Fibroblast of the aortic adventitia (primary cell): ENCODE data around the gene CDH13. TPM values are rescaled to one million over a fixed set of nuclear protein-coding genes. Genes with fewer than 3 reads are reported as not detected.

Experiments
- DNase-seq: peaks from one replicate; pipeline ENCODE4 v3.0.0-alpha.2; 2010; ENCODE audit warnings: low read depth
- H3K4me3 ChIP-seq: 2 replicates; pipeline ENCODE4 v1.5.1; 2011; ENCODE audit warnings: low read depth, mild to moderate bottlenecking, control low read depth, low read length, moderate library complexity
- total RNA-seq: library from RNA; depleted of rRNA; stranded (reverse); fragments of >200 nt; gene quantifications from 2 replicates; pipeline ENCODE4 v1.2.3, GENCODE V29; 2012; ENCODE audit warnings: low replicate concordance
- TF ChIP-seq, protein P1 (sequence below): IDR thresholded peaks from 2 replicates; pipeline ENCODE4 v1.5.1; 2011; ENCODE audit warnings: mild to moderate bottlenecking, low read length, control low read depth, inconsistent platforms; ENCODE audit not compliant: insufficient read depth

The CDH13 gene
- total RNA-seq, 1 donor: 55.7 TPM

DNA sequence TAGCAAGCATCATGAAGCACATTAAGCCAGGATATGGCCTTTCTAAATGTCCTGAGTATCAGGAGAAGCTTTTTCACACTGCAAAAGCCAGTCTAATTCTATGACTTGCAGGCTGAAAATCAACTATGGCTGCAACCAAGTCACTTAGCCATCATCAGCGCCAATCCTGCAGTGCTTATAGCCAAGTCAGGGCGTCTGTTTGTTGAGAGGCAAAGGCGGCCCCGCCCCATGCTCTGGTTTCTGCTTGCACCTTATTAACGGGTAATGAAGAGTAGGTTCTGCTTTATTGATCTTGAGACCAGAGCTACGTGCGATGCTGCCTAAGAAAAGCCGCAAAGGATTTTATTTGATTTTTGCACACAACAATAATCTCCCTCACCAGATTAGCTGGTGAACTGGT, 88.4 kb downstream of the CDH13 start:
- TF ChIP-seq, protein P1, sequence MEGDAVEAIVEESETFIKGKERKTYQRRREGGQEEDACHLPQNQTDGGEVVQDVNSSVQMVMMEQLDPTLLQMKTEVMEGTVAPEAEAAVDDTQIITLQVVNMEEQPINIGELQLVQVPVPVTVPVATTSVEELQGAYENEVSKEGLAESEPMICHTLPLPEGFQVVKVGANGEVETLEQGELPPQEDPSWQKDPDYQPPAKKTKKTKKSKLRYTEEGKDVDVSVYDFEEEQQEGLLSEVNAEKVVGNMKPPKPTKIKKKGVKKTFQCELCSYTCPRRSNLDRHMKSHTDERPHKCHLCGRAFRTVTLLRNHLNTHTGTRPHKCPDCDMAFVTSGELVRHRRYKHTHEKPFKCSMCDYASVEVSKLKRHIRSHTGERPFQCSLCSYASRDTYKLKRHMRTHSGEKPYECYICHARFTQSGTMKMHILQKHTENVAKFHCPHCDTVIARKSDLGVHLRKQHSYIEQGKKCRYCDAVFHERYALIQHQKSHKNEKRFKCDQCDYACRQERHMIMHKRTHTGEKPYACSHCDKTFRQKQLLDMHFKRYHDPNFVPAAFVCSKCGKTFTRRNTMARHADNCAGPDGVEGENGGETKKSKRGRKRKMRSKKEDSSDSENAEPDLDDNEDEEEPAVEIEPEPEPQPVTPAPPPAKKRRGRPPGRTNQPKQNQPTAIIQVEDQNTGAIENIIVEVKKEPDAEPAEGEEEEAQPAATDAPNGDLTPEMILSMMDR: no peak
- DNase-seq: no peak
- no peak overlapping the region for H3K4me3 ChIP-seq

DNA sequence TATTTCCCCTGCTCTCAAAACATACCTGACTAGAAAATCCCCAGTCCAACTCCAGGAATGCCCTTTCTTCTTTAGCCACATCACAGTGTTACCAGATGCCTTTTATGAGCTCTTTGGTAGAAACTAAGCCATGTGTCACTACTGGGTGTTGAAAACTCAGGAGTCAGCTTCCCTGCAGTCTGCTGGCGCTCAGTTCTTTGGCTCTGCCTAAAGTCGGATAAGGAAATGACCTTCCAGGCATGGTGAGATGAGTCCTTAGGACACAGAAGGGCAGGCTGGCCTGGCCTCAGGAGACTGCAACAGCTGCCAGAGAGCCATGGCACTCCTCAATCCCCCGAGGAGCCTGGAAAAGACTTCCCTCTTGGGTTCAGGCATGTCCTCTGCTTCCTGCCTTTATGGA, 89.1 kb downstream of the CDH13 start:
- H3K4me3 ChIP-seq: no peak overlapping the region
- DNase-seq: peak; percentile 19
- TF ChIP-seq, protein P1: no peak

DNA sequence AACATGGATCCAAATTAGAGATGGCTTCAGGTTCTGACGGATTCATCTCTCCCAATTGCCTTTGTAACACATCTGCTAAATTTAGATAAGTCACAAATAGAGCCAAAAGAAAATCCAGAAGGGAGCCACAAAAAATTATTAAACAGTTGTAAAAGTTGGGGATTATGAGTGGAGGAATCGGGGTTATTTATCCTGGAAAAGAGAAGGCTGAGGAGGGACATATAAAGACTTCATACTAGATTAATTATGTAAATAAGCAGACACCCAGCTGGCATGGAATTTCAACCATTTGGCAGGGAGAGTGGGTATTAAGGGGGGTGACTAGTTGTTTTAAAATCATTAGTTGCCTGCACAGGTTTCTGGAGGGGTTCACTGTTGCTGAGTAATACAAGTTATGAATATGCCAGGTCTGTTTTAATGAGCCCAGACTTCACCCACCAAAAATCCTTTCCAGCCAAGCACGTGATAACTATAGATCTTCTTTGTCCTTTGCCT, 89.6 kb downstream of the CDH13 start:
- TF ChIP-seq, protein P1: no peak
- H3K4me3 ChIP-seq: no peak overlapping the region
- DNase-seq: no peak

DNA sequence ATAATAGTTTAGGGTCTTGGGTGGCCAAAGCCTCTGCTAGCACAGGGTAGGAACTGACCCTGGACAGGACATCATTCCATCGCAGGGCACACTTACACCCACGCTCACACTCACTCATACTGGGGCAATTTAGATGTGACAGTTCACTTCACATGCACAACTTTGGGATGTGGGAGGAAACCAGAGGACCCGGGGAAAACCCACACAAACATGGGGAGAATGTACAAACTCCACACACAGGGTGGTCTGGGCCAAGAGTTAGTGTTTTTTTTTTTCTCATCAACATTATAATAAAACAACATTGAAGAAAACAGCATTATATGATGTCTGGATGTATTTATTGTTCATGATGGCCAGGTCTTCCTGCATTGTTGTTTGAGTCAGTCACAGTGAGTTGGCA, 93.6 kb downstream of the CDH13 start:
- H3K4me3 ChIP-seq: no peak overlapping the region
- TF ChIP-seq, protein P1: no peak
- no peak for DNase-seq

DNA sequence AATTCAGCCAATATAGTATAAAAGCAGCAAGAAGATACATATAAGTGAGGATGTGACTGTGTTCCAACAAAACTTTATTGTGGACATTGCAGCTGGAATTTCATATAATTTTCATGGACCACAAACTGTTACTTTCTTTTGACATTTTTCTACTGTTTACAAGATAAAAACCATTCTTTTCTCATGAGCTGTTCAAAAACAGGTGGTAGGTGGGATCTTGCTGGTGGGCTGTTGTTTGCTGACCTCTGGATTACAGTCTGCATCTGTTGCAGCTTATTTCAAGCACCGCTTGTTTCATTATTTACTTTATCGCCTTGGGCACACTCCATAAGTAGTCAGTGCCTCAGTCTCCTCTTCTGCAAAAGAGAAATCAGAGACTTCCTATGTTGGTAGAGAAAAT, 99.5 kb downstream of the CDH13 start:
- DNase-seq: no peak
- TF ChIP-seq, protein P1: no peak
- no peak overlapping the region for H3K4me3 ChIP-seq

DNA sequence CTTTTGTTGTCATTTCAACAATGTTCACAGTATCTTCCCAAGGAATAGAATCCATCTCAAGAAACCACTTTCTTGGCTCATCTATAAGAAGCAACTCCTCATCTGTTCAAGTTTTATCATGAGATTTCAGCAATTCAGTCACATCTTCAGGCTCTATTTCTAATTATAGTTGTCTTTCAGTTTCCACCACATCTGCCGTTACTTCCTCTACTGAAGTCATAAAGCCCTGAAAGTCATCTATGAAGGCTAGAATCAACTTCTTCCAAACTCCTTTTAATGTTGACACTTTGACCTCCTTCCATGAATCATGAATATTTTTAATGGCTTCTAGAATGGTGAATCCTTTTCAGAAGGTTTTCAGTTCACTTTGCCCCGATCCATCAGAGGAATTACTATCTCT, 102.1 kb downstream of the CDH13 start:
- no peak overlapping the region for H3K4me3 ChIP-seq
- DNase-seq: no peak
- TF ChIP-seq, protein P1: no peak

DNA sequence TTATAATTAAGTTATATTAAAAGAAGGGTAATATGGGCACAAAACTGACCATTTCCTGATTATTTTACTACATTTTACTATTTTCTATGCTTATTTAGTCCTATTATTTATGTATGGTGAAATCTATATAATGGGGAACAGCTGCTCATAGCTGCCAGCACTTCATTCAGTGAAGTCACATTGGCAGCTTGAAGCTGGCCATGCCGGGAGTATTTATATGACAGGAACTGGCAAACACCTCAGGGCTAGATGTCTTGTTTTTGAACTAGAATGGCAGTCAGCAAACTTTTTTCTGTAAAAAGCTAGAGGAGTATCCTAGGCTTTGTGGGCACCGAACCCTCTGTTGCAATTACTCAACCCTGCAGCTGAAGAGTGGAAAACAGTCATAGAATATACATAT, 104.1 kb downstream of the CDH13 start:
- no peak for DNase-seq
- TF ChIP-seq, protein P1: no peak

More for the DNA sequence above, 104.1 kb downstream of the CDH13 start:
- H3K4me3 ChIP-seq: no peak overlapping the region
